T-helper 2 cell treated with Interferon-gamma antibody and Interleukin-4, amounts not matched to agents 5 μg/mL and 100 μg/mL, for 36 hours (primary cell): ENCODE measurements around the gene SCGB1C2.
"Not testable (repeated sequence)": the region's sequence is repeated elsewhere in the genome, so short reads cannot be mapped to it uniquely, and the experiment has no call there.

ENCODE experiments used
- DNase-seq: peaks from one replicate; pipeline ENCODE4 v3.0.0; 2021; ENCODE audit warnings: low spot score
- H3K27ac Mint-ChIP-seq: one replicate; pipeline ENCODE4 v1.8.0; 2021; ENCODE audit warnings: mild to moderate bottlenecking, mixed read lengths
- H3K27me3 Mint-ChIP-seq: one replicate; pipeline ENCODE4 v1.8.0; 2021; ENCODE audit warnings: low read depth, mixed read lengths
- H3K36me3 Mint-ChIP-seq: one replicate; pipeline ENCODE4 v1.8.0; 2021; ENCODE audit warnings: low read depth, mixed read lengths
- H3K4me1 Mint-ChIP-seq: one replicate; pipeline ENCODE4 v1.8.0; 2021; ENCODE audit warnings: low read depth, mixed read lengths
- H3K4me3 Mint-ChIP-seq: one replicate; pipeline ENCODE4 v1.8.0; 2022; ENCODE audit warnings: mild to moderate bottlenecking, moderate library complexity, mixed read lengths
- H3K9me3 Mint-ChIP-seq: one replicate; pipeline ENCODE4 v1.8.0; 2021; ENCODE audit warnings: mixed read lengths

The SCGB1C2 gene

GRCh38 chr17:156094-156621 is 18.8 kb downstream of the SCGB1C2 start:
- H3K36me3 Mint-ChIP-seq, result no peaks in the 10 kb centered on the region
- H3K9me3 Mint-ChIP-seq, result no peaks in the 10 kb centered on the region
- no peak overlapping the region for H3K4me3 Mint-ChIP-seq
- H3K27me3 Mint-ChIP-seq, result no peaks in the 10 kb centered on the region
- H3K4me1 Mint-ChIP-seq, result no peaks in the 10 kb centered on the region
- no peak for DNase-seq
- no peak overlapping the region for H3K27ac Mint-ChIP-seq

- DNase-seq, result no peak
- Mint-ChIP-seq H3K9me3 (no peaks in the 10 kb centered on the region), H3K4me3 (no peak overlapping the region), H3K4me1 (no peaks in the 10 kb centered on the region), H3K27me3 (no peaks in the 10 kb centered on the region), H3K36me3 (no peaks in the 10 kb centered on the region), H3K27ac (no peak overlapping the region)
Measured at GRCh38 chr17:156946-157345, 19.6 kb downstream of the SCGB1C2 start.

- Mint-ChIP-seq H3K4me1 (no peaks in the 10 kb centered on the region), H3K27ac (no peak overlapping the region), H3K4me3 (no peak overlapping the region), H3K9me3 (no peaks in the 10 kb centered on the region), H3K27me3 (no peaks in the 10 kb centered on the region), H3K36me3 (no peaks in the 10 kb centered on the region)
- no peak for DNase-seq
Measured at GRCh38 chr17:157901-158300, 20.5 kb downstream of the SCGB1C2 start.

DNA sequence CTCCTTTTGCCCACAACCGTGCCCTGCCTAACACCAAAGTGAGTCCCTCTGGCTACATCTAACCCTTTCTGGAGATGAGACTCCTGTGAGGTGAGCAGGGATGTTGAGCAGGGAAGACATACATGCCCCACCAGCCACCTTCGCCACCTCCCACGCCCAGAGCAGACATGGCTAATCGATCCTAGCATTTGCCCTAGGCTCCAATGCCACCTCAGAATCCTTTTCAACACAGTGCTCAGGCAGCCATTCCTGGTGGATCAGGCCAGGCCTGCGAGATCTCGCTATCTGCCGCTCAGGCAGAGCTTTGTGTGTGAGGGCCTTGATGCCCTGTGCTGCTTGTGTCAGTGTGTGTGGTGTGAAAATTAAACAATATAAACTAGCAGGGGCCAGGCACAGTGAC is 21.0 kb downstream of the SCGB1C2 start:
- no peaks in the 10 kb centered on the region for H3K9me3 Mint-ChIP-seq
- no peaks in the 10 kb centered on the region for H3K36me3 Mint-ChIP-seq
- DNase-seq, result no peak
- H3K4me1 Mint-ChIP-seq, result no peaks in the 10 kb centered on the region
- no peaks in the 10 kb centered on the region for H3K27me3 Mint-ChIP-seq
- no peak overlapping the region for H3K4me3 Mint-ChIP-seq
- no peak overlapping the region for H3K27ac Mint-ChIP-seq

DNA sequence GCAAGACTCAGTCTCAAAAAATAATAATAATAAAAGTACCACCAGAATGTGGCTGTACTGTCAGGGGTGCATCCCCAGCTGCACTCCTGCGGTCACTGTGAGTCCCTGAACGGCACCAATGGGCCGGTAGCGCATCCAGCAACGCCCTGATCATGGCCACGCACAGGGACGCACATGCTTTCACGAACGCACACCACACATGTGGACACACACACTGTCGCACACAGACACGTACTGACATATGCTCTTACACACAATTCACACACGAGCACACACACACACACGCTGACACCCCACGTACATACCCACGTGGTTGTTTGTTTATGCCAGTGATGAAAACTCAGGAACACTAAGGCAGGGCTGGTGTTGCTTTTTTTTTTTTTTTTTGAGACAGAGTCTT is 22.2 kb downstream of the SCGB1C2 start:
- Mint-ChIP-seq H3K27ac (no peak overlapping the region), H3K9me3 (no peaks in the 10 kb centered on the region), H3K4me3 (no peak overlapping the region), H3K4me1 (no peaks in the 10 kb centered on the region), H3K27me3 (no peaks in the 10 kb centered on the region), H3K36me3 (no peaks in the 10 kb centered on the region)
- no peak for DNase-seq

- no peak for DNase-seq
- Mint-ChIP-seq H3K9me3 (no peaks in the 10 kb centered on the region), H3K27me3 (no peaks in the 10 kb centered on the region), H3K27ac (no peak overlapping the region), H3K4me3 (no peak overlapping the region), H3K4me1 (no peaks in the 10 kb centered on the region), H3K36me3 (no peaks in the 10 kb centered on the region)
Measured at GRCh38 chr17:160336-160735, 23.0 kb downstream of the SCGB1C2 start.

- Mint-ChIP-seq H3K4me1 (no peaks in the 10 kb centered on the region), H3K27ac (no peak overlapping the region)
- DNase-seq, result no peak
Measured at GRCh38 chr17:161481-161880, 24.1 kb downstream of the SCGB1C2 start.

DNA sequence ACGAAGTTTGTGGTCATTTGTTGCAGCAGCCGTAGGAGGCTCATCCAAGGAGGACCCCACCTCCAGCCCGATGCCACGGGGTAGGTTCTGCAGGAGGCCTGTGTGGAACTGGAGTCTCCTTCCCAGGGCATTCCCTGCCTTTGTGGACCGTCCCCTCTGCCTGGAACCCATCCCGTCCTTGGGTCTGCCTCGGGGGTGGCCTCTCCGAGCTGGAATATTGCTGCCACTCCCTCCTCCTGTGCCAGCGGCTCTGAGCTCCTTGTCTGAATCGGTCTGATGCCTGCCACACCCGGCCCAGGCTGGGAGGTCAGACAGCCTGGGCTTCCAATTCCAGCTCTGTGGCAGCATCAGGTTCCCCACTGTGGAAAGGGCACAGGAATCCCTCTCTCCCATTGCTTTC is 25.3 kb downstream of the SCGB1C2 start:
- no peak overlapping the region for H3K4me3 Mint-ChIP-seq
- no peak for DNase-seq
- H3K27me3 Mint-ChIP-seq, result no peaks in the 10 kb centered on the region
- H3K9me3 Mint-ChIP-seq, result no peaks in the 10 kb centered on the region
- no peaks in the 10 kb centered on the region for H3K4me1 Mint-ChIP-seq
- H3K27ac Mint-ChIP-seq, result no peak overlapping the region
- no peaks in the 10 kb centered on the region for H3K36me3 Mint-ChIP-seq

More at GRCh38 chr17:161481-161880, 24.1 kb downstream of the SCGB1C2 start:
- no peaks in the 10 kb centered on the region for H3K27me3 Mint-ChIP-seq
- H3K9me3 Mint-ChIP-seq, result no peaks in the 10 kb centered on the region
- H3K4me3 Mint-ChIP-seq, result no peak overlapping the region
- no peaks in the 10 kb centered on the region for H3K36me3 Mint-ChIP-seq

- H3K36me3 Mint-ChIP-seq, result no peaks in the 10 kb centered on the region
- no peaks in the 10 kb centered on the region for H3K9me3 Mint-ChIP-seq
- no peaks in the 10 kb centered on the region for H3K4me1 Mint-ChIP-seq
- DNase-seq, result no peak
- H3K27me3 Mint-ChIP-seq, result no peaks in the 10 kb centered on the region
- H3K4me3 Mint-ChIP-seq, result no peak overlapping the region
- no peak overlapping the region for H3K27ac Mint-ChIP-seq
Measured at GRCh38 chr17:163514-164098, 26.2 kb downstream of the SCGB1C2 start.

DNA sequence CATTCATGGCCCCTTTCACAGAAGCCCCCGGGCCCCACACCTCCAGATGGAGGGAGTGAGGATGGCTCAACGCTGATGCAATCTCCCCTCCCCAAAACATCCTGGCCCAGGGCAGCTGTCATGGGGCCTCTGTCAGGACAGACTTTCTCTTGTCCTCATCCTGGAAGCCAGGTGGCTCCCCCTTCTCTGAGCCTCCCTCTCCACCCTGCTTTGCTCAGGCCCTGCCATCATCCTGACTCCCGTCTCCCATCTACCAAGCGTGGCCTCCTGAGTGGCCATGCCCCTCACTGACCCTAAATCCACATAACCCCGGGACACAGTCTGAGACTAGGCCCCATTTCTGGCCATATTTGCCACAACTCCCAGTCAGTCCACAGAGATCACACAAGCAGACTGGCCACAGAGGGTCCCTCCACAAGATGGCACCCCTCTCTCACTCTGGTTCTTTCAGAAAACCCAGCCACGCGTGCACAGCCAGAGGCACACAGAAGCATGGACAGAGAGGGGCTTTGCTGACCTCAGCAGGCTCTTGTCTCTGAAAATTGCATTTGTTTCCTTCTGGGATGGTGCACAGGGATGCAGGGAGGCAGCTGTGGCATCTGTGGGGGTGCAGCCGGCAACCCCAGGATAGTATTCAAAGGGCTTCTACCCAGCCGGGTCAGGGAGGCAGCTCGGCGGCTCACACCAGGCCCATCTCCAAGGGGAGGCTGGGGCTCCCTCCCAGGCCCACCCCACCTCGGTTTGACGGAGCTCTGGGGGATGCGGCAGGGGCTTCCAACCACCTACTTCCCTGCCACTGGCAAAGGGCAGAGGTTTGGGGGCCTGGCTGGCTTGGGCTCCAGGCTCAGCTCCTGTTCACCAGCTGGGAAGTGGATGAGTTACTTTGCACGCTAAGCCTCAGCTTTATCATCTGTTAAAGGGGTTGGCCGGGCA is 27.2 kb downstream of the SCGB1C2 start:
- Mint-ChIP-seq H3K4me3 (no peak overlapping the region), H3K27me3 (no peaks in the 10 kb centered on the region), H3K36me3 (no peaks in the 10 kb centered on the region), H3K4me1 (peaks cover 7% of the 10 kb centered on the region), H3K27ac (no peak overlapping the region), H3K9me3 (no peaks in the 10 kb centered on the region)
- no peak for DNase-seq

DNA sequence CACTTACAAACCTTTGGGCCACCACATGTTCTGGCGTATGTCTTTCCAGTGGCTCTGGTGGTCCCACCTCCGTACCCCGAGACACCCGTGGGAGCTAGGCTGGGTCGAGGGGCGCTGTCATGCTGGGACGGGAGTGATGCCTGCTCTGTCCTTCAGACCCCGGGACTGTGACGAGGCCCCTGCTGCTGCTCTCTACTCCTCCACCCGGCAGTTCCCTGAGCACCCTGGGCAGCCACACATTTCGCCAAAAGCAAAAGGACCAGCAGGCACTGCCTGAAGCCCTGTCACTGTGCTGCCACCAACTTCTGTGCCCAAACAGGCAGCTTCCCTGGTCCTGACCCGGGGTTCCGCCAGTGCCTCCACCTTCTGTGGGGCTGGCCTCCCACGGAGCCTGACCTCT is 28.6 kb downstream of the SCGB1C2 start:
- Mint-ChIP-seq H3K4me3 (no peak overlapping the region), H3K36me3 (no peaks in the 10 kb centered on the region), H3K4me1 (peaks cover 7% of the 10 kb centered on the region), H3K9me3 (no peaks in the 10 kb centered on the region), H3K27me3 (no peaks in the 10 kb centered on the region), H3K27ac (no peak overlapping the region)
- DNase-seq, result no peak

DNA sequence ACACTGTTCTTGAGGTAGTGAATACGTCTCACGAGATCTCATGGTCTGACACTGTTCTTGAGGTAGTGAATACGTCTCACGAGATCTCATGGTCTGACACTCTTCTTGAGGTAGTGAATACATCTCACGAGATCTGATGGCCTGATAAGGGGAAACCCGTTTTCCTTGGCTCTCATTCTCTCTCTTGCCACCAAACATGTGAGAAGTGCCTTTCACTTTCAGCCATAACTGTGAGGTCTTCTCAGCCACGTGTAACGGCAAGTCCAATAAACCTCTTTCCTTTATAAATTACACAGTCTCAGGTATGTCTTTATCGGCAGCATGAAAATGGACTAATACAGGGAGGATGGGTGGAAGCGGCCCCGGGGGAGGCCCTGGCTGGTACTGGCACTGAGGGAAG is 31.2 kb downstream of the SCGB1C2 start:
- H3K4me3 Mint-ChIP-seq, H3K4me1 Mint-ChIP-seq, H3K27me3 Mint-ChIP-seq, H3K9me3 Mint-ChIP-seq, H3K36me3 Mint-ChIP-seq: not testable (repeated sequence)
- peak overlapping the region; percentile 21 for H3K27ac Mint-ChIP-seq
- peak; percentile 23 for DNase-seq

- no peaks in the 10 kb centered on the region for H3K27me3 Mint-ChIP-seq
- DNase-seq, result no peak
- no peak overlapping the region for H3K4me3 Mint-ChIP-seq
- H3K4me1 Mint-ChIP-seq, result peaks cover 7% of the 10 kb centered on the region
- no peak overlapping the region for H3K27ac Mint-ChIP-seq
- H3K36me3 Mint-ChIP-seq, result no peaks in the 10 kb centered on the region
- no peaks in the 10 kb centered on the region for H3K9me3 Mint-ChIP-seq
Measured at GRCh38 chr17:170130-170670, 32.8 kb downstream of the SCGB1C2 start.

DNA sequence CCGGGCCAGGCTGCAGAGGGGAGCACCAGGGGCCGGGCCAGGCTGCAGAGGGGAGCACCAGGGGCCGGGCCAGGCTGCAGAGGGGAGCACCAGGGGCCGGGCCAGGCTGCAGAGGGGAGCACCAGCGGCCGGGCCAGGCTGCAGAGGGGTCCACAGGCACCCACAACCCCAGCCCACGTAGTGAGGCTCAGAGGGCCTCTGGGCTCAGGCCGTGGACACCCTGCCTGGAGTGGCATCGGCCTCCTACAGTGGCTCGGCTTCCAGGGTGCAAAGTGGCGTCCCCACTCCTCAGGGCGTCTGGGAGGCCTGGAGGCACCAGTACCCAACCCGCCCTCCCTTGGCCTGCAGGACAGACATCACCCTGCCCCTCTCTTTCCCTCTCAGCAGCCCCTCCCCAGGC is 34.5 kb downstream of the SCGB1C2 start:
- peaks cover 7% of the 10 kb centered on the region for H3K4me1 Mint-ChIP-seq
- H3K27me3 Mint-ChIP-seq, result no peaks in the 10 kb centered on the region
- no peak for DNase-seq
- no peak overlapping the region for H3K4me3 Mint-ChIP-seq
- H3K36me3 Mint-ChIP-seq, result no peaks in the 10 kb centered on the region
- no peak overlapping the region for H3K27ac Mint-ChIP-seq
- H3K9me3 Mint-ChIP-seq, result no peaks in the 10 kb centered on the region
